ENCODE measurements around the gene CDC42BPA. TPM values are rescaled to one million over a fixed set of nuclear protein-coding genes. Genes with fewer than 3 reads are reported as not detected.

CDC42BPA gene
- total and polyA plus RNA-seq, 3 donors from 2014 or later = 39.9 to 109 (median 105) TPM

- no peaks in the 10 kb centered on the region for H3K36me3 ChIP-seq (ENCODE audit: low read depth, missing control alignments)
- no peaks in the 10 kb centered on the region for H3K27me3 ChIP-seq
- H3K27ac ChIP-seq = no peak overlapping the region
- no peak overlapping the region for H3K4me3 ChIP-seq
- H3K9me3 ChIP-seq = no peaks in the 10 kb centered on the region
- H3K4me1 ChIP-seq = peaks cover 5% of the 10 kb centered on the region
- 85 to 94% methylated on average over 4 to 14 of the region's 18 CpGs for WGBS, 2 donors
- intact Hi-C loops (cut with DNase I; ENCODE audit: low total_unique reads) = no loop called here
- DNase-seq = no peak
- TF ChIP-seq CTCF (IDR thresholded peaks at IDR 0.05) (no peak), POLR2A (IDR thresholded peaks at IDR 0.05) (no peak)
Measured at GRCh38 chr1:226983247-226983991, 334.9 kb downstream of the CDC42BPA start.

GRCh38 chr1:226982451-226983177 is 335.7 kb downstream of the CDC42BPA start:
- no peak for TF ChIP-seq POLR2A (IDR thresholded peaks at IDR 0.05)
- no peak for TF ChIP-seq CTCF (IDR thresholded peaks at IDR 0.05)
- DNase-seq = peak; percentile 13
- Histone ChIP-seq H3K36me3 (ENCODE audit: low read depth, missing control alignments) (no peaks in the 10 kb centered on the region), H3K4me3 (no peak overlapping the region), H3K9me3 (no peaks in the 10 kb centered on the region), H3K27ac (no peak overlapping the region), H3K4me1 (peaks cover 5% of the 10 kb centered on the region), H3K27me3 (no peaks in the 10 kb centered on the region)
- intact Hi-C loops (cut with DNase I; ENCODE audit: low total_unique reads) = no loop called here
- WGBS, 2 donors = 94 to 97% methylated on average over 15 to 31 of the region's 31 CpGs

GRCh38 chr1:226981838-226982237 is 336.5 kb downstream of the CDC42BPA start:
- no peaks in the 10 kb centered on the region for H3K36me3 ChIP-seq (ENCODE audit: low read depth, missing control alignments)
- H3K4me1 ChIP-seq = peaks cover 5% of the 10 kb centered on the region

GRCh38 chr1:226981386-226981817 is 336.9 kb downstream of the CDC42BPA start:
- no peak for TF ChIP-seq CTCF (IDR thresholded peaks at IDR 0.05)
- no peak for TF ChIP-seq POLR2A (IDR thresholded peaks at IDR 0.05)
- peaks cover 2% of the 10 kb centered on the region for H3K4me1 ChIP-seq
- H3K4me3 ChIP-seq = no peak overlapping the region
- peak; percentile 12 for DNase-seq
- no peaks in the 10 kb centered on the region for H3K36me3 ChIP-seq (ENCODE audit: low read depth, missing control alignments)
- intact Hi-C loops (cut with DNase I; ENCODE audit: low total_unique reads) = no loop called here
- H3K27me3 ChIP-seq = no peaks in the 10 kb centered on the region
- 89 to 92% methylated on average over 5 to 12 of the region's 12 CpGs for WGBS, 2 donors
- H3K9me3 ChIP-seq = no peaks in the 10 kb centered on the region
- H3K27ac ChIP-seq = no peak overlapping the region

More at GRCh38 chr1:226981838-226982237, 336.5 kb downstream of the CDC42BPA start:
- H3K27ac ChIP-seq = no peak overlapping the region
- H3K4me3 ChIP-seq = no peak overlapping the region
- H3K9me3 ChIP-seq = no peaks in the 10 kb centered on the region
- intact Hi-C loops (cut with DNase I; ENCODE audit: low total_unique reads) = no loop called here
- H3K27me3 ChIP-seq = no peaks in the 10 kb centered on the region
- WGBS, 2 donors = 95 to 96% methylated on average over 16 to 18 of the region's 18 CpGs
- DNase-seq = no peak
- TF ChIP-seq POLR2A (IDR thresholded peaks at IDR 0.05) (no peak), CTCF (IDR thresholded peaks at IDR 0.05) (no peak)

Data from testis (tissue), 3 donors.